Measurements from ENCODE around the gene CBY3. TPM values are rescaled to one million over a fixed set of nuclear protein-coding genes. Genes with fewer than 3 reads are reported as not detected.

CBY3 gene
- total and polyA plus RNA-seq, 2 of the 13 experiments (the other 11 are each of a cell fraction or from before 2014, with no cell fraction given) = not detected

DNA sequence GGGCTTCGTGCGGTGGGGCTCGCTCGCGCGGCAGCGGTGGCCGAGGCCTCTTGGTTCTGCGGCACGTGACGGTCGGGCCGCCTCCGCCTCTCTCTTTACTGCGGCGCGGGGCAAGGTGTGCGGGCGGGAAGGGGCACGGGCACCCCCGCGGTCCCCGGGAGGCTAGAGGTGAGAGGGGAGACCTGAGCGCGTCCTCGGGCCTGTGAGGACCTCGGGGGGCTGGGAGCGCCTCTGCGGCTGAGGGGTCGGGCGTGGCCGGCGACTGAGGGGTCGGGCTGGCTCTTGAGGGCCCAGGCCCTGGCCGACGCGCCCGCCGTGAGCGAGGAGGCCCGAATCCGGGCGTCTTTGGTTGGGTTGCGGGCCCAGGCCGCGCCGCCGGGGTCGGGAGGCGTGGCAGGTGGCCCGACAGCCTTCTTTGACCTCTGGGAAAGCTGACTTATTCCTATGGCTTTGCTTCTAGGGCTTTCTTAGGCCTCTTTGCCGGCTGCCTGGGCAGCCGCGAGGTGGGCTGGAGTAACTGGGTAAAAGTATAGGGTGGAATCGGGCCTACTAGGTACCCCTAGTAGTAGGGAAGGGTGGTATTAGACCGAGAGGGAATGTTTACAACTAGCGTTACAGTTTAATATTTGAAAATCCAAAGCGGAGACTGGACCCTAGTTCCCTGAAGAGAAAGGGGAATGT is 18.2 kb upstream of the CBY3 start, which contains the start of gene CANX (continued):
- TF ChIP-seq ZGPAT (CRISPR knock-in tag; IDR thresholded peaks at IDR 0.05) (peak; percentile 85), LBX2 (CRISPR knock-in tag; IDR thresholded peaks at IDR 0.05; ENCODE audit: borderline replicate concordance) (0 out of 2 replicates have a peak, but pooled peaks have one; percentile 2), HNRNPK (IDR thresholded peaks at IDR 0.05; ENCODE audit: low read depth, low read length, poor library complexity, severe bottlenecking) (peak; percentile 54), MYNN (CRISPR knock-in tag; IDR thresholded peaks at IDR 0.05; ENCODE audit: low read depth) (peak; percentile 65; the same call in 1 of the 2 replicates), ZKSCAN1 (IDR thresholded peaks at IDR 0.05; ENCODE audit: low read length) (peak; percentile 12; the same call in 1 of the 2 replicates), ZNF879 (CRISPR knock-in tag; IDR thresholded peaks at IDR 0.05) (0 out of 2 replicates have a peak, but pooled peaks have one; percentile 41), PAX8 (CRISPR knock-in tag; IDR thresholded peaks at IDR 0.05; ENCODE audit: borderline replicate concordance) (peak; percentile 59; the same call in 1 of the 2 replicates), ZBTB3 (CRISPR knock-in tag; IDR thresholded peaks at IDR 0.05; ENCODE audit: borderline replicate concordance, low read depth) (no peak), ZNF101 (CRISPR knock-in tag; IDR thresholded peaks at IDR 0.05; ENCODE audit: borderline replicate concordance, low read depth) (no peak), ZFP36L2 (CRISPR knock-in tag; IDR thresholded peaks at IDR 0.05) (no peak), ATAD3A (CRISPR knock-in tag; IDR thresholded peaks at IDR 0.05) (0 out of 2 replicates have a peak, but pooled peaks have one; percentile 42), ZNF557 (CRISPR knock-in tag; IDR thresholded peaks at IDR 0.05) (no peak), FOXK1 (CRISPR knock-in tag; IDR thresholded peaks at IDR 0.05; ENCODE audit: borderline replicate concordance, low read depth) (no peak), ZNF30 (CRISPR knock-in tag; IDR thresholded peaks at IDR 0.05) (peak; percentile 79; the same call in 1 of the 2 replicates)
- TF ChIP-seq, protein P1, sequence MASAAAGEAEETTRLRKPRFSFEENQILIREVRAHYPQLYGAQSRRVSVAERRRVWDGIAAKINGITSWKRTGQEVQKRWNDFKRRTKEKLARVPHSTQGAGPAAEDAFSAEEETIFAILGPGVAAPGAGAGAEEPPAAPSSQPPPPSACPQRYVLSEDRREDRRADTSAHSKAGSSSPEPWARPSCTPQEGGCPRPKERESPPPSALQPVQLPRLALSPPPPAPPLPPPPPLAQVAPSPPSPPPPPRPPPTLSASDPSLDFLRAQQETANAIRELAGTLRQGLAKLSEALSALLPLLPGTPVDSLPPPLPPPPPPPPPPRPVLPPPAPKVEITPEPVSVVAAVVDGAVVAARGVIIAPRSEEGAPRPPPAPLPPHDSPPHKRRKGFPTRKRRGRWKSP (CRISPR knock-in tag; IDR thresholded peaks at IDR 0.05) = 0 out of 2 replicates have a peak, but pooled peaks have one; percentile 13
- TF ChIP-seq, protein P2, sequence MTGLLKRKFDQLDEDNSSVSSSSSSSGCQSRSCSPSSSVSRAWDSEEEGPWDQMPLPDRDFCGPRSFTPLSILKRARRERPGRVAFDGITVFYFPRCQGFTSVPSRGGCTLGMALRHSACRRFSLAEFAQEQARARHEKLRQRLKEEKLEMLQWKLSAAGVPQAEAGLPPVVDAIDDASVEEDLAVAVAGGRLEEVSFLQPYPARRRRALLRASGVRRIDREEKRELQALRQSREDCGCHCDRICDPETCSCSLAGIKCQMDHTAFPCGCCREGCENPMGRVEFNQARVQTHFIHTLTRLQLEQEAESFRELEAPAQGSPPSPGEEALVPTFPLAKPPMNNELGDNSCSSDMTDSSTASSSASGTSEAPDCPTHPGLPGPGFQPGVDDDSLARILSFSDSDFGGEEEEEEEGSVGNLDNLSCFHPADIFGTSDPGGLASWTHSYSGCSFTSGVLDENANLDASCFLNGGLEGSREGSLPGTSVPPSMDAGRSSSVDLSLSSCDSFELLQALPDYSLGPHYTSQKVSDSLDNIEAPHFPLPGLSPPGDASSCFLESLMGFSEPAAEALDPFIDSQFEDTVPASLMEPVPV (CRISPR knock-in tag; IDR thresholded peaks at IDR 0.05) = peak; percentile 92
- TF ChIP-seq, protein P3, sequence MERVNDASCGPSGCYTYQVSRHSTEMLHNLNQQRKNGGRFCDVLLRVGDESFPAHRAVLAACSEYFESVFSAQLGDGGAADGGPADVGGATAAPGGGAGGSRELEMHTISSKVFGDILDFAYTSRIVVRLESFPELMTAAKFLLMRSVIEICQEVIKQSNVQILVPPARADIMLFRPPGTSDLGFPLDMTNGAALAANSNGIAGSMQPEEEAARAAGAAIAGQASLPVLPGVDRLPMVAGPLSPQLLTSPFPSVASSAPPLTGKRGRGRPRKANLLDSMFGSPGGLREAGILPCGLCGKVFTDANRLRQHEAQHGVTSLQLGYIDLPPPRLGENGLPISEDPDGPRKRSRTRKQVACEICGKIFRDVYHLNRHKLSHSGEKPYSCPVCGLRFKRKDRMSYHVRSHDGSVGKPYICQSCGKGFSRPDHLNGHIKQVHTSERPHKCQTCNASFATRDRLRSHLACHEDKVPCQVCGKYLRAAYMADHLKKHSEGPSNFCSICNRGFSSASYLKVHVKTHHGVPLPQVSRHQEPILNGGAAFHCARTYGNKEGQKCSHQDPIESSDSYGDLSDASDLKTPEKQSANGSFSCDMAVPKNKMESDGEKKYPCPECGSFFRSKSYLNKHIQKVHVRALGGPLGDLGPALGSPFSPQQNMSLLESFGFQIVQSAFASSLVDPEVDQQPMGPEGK (CRISPR knock-in tag; IDR thresholded peaks at IDR 0.05) = peak; percentile 10; the same call in 1 of the 2 replicates

Data from HepG2 (cell line).